ENCODE measurements around the gene PSMB1.

Gene PSMB1

DNA sequence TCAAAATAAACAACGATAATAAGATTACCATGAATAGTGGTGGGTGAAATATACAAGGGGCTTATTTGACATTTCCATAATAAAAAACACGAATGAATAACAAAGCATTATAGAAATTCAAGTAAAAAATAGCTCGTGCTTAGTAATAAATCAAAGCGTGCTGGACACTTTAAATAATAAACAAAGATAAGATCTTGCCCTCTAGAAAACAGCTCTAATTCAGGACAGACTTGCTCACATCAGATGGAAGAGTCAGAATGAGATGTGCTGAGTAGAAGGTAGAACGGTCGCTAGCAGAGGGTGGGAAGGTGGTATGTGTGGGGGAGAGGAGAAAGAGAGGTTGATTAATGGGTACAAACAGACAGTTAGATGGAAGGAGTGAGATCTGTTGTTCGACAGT, 27.3 kb downstream of the PSMB1 start:
- DNase-seq (ENCODE audit: low spot score): no peak
- TF ChIP-seq, protein P1, sequence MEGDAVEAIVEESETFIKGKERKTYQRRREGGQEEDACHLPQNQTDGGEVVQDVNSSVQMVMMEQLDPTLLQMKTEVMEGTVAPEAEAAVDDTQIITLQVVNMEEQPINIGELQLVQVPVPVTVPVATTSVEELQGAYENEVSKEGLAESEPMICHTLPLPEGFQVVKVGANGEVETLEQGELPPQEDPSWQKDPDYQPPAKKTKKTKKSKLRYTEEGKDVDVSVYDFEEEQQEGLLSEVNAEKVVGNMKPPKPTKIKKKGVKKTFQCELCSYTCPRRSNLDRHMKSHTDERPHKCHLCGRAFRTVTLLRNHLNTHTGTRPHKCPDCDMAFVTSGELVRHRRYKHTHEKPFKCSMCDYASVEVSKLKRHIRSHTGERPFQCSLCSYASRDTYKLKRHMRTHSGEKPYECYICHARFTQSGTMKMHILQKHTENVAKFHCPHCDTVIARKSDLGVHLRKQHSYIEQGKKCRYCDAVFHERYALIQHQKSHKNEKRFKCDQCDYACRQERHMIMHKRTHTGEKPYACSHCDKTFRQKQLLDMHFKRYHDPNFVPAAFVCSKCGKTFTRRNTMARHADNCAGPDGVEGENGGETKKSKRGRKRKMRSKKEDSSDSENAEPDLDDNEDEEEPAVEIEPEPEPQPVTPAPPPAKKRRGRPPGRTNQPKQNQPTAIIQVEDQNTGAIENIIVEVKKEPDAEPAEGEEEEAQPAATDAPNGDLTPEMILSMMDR (IDR thresholded peaks at IDR 0.05; ENCODE audit: extremely low read depth, insufficient read depth, missing control alignments): no peak
- in situ Hi-C loops (cut with MboI; ENCODE audit: low pct_unique_long_range_greater_than_20kb, low sequenced_read_pairs, unreplicated experiment): no loop called here

DNA sequence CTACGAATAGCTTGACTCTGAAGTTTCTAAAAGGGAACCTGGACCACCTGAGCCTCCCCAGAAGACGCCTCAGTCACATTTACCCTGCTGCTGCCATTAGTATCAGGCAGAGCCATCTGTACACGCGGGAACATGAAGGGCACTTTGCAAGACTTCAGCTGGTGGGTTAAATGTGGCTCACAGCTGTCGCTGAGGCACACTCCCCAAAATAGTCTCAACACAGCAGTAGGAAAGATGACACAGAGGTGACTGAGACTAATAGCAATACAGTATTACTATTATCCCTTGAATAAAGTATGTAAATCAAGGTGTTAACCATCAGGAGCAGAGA, 29.0 kb downstream of the PSMB1 start:
- in situ Hi-C loops (cut with MboI; ENCODE audit: low pct_unique_long_range_greater_than_20kb, low sequenced_read_pairs, unreplicated experiment): no loop called here
- DNase-seq (ENCODE audit: low spot score): no peak
- TF ChIP-seq, protein P1 (IDR thresholded peaks at IDR 0.05; ENCODE audit: extremely low read depth, insufficient read depth, missing control alignments): no peak

DNA sequence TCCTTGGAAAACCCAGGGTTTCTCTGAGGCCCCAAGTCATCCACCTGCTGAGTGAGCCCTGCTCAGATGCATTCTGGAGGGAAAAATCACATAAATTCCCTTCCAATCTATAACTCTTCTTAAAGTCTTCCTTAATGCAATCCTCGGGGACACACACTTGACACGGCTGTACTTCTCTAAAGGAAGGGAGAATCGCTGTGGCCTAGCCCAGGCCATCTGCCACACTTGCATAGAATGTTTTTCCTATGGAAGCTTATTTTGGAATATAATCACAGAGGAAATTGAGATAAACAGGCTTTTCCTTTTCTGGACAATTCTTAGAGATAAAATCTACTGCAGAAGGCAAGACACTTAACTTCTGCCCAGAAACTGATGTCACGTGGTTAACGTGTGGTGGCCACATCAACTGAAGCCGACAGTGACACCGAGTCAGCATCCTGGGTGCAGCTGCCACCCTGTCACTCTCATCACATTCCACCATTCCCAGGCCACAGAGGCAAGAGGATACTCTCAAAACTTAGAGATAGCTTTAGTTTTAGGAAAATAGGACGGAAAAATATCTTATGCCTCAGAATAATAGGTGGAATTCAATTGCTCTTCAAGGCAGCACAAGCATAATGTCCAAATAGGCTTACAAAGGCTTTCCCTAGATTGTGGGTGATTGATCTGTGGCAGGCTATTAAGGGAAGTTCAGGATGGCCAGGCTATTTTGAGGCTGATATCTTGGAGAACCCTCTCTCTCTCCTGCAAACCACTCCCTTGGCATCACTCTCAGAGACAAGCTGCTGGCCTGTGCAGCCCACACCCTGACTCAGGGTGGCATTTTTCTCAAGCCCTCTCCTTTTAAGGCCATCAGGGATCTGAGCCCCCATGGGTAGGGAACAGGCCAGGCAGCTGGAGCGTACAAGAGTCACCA, 29.6 kb downstream of the PSMB1 start:
- TF ChIP-seq, protein P1 (IDR thresholded peaks at IDR 0.05; ENCODE audit: extremely low read depth, insufficient read depth, missing control alignments): no peak
- no peak for DNase-seq (ENCODE audit: low spot score)
- in situ Hi-C loops (cut with MboI; ENCODE audit: low pct_unique_long_range_greater_than_20kb, low sequenced_read_pairs, unreplicated experiment): no loop called here

DNA sequence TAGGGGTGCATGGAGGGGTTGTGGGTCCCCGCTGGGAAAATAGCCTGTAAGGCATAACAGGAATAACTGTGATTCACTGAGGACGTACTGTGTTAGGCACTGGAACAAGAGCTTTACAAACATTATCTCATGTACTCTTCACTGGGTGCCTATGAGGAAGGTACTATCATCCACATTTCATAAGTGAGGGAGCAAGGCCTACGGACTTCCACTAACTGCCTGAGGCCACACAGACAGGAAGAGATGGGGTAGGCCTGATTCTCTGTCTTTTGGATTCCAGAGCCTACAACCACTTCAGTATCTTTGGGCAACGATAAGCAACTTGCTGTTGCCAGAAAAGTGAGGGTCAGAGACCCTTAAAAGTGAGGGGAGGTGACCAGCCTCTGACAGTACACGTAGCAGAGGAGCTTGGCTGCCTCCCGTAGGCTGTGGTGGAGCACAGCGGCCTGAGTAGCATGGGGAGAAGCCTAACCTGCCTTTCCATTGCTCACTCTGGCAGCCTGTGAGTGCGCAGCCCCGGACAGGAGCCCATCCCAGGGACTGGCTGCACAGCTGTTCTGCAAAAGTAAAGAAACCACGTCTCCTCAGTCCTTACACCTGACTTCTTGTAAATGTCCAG, 30.4 kb downstream of the PSMB1 start:
- no peak for DNase-seq (ENCODE audit: low spot score)
- in situ Hi-C loops (cut with MboI; ENCODE audit: low pct_unique_long_range_greater_than_20kb, low sequenced_read_pairs, unreplicated experiment): no loop called here
- TF ChIP-seq, protein P1 (IDR thresholded peaks at IDR 0.05; ENCODE audit: extremely low read depth, insufficient read depth, missing control alignments): peak; percentile 52

DNA sequence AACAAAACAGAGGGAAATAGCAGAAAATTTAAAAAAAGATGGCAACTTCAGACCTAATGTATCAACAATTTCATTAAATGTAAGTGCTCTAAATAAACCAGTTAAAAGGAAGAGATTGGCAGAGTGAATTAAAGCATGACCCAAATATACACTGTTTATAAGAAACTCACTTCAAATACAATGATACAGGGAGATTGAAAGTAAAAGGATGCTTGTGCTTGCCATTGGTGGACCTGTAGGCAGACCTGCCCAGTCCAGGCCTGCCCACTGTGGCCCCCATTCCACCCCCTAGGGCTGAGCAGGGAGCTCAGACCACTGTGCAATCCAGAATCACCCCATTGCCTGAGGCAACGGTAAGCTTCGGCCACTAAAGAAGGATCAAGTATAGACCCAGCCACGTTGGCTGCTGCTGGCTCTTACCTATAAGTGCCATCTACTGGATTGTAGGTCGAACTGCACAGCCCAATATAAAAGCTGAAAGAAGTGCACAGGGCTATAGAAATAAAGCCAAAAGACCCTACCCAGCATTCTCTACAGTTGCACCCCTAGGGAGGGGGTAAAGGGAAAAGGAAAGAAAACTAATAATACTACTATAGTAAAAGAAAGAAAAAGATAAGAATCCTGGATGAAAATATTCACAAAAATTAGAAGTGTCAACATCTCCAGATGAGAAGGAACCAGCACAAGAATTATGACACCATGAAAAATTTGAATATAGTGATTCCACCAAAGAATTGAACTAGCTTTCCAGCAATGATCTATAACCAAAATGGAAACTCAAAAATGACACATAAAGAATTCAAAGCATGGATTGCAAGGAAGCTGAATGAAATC, 36.1 kb downstream of the PSMB1 start:
- in situ Hi-C loops (cut with MboI; ENCODE audit: low pct_unique_long_range_greater_than_20kb, low sequenced_read_pairs, unreplicated experiment): loop anchor here (10.0 kb wide), 1 partner anchor 682 kb away; no protein-coding TSS in a partner anchor
- peak; percentile 48 for DNase-seq (ENCODE audit: low spot score)
- TF ChIP-seq, protein P1 (IDR thresholded peaks at IDR 0.05; ENCODE audit: extremely low read depth, insufficient read depth, missing control alignments): peak; percentile 87

DNA sequence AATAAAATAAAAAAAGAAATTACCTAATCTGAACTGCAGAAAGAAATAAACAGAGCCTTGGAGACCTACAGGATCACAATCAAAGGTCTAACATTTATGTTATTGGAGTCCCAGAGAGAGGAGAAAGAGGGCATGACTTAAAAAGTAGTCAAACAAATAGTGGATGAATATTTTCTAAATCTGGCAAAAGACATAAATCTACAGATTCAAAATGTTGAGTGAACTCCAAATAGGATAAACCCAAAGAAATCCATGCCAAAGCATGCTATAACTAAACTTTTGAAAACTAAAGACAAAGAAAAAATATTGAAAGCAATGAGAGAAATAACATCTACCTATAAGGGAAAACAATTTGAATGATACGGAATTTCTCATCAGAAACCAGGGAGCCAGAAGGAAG, 38.2 kb downstream of the PSMB1 start:
- TF ChIP-seq, protein P1 (IDR thresholded peaks at IDR 0.05; ENCODE audit: extremely low read depth, insufficient read depth, missing control alignments): no peak
- DNase-seq (ENCODE audit: low spot score): no peak
- in situ Hi-C loops (cut with MboI; ENCODE audit: low pct_unique_long_range_greater_than_20kb, low sequenced_read_pairs, unreplicated experiment): loop anchor here (10.0 kb wide), 1 partner anchor 680 kb away; no protein-coding TSS in a partner anchor

Data from GM13977 (cell line).